ENCODE measurements around the gene COL9A2.
A peak's percentile ranks its signal among the peaks of the same experiment; 100 is the strongest.

Gene COL9A2

DNA sequence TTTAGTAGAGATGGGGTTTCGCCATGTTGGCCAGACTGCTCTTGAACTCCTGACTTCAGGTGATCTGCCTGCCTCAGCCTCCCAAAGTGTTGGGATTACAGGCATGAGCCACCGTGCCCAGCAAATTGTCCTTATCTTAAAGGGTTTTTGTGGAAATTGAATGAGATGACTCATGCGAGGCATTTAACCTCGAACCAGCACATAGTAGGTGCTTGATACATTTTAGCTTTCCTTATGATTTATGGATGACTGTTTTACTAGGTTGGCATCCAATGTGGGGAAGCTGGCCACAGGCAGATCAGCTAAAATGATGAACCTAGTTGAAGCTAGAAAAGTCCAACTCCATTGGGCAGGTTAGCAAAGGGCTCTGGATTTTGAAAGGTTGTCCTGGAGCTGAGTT, 1.4 kb upstream of the COL9A2 start:
- no peak for DNase-seq (ENCODE audit: low spot score)

- no peak for DNase-seq (ENCODE audit: low spot score)
Measured at GRCh38 chr1:40317394-40318074, 448 bp upstream of the COL9A2 start.

DNA sequence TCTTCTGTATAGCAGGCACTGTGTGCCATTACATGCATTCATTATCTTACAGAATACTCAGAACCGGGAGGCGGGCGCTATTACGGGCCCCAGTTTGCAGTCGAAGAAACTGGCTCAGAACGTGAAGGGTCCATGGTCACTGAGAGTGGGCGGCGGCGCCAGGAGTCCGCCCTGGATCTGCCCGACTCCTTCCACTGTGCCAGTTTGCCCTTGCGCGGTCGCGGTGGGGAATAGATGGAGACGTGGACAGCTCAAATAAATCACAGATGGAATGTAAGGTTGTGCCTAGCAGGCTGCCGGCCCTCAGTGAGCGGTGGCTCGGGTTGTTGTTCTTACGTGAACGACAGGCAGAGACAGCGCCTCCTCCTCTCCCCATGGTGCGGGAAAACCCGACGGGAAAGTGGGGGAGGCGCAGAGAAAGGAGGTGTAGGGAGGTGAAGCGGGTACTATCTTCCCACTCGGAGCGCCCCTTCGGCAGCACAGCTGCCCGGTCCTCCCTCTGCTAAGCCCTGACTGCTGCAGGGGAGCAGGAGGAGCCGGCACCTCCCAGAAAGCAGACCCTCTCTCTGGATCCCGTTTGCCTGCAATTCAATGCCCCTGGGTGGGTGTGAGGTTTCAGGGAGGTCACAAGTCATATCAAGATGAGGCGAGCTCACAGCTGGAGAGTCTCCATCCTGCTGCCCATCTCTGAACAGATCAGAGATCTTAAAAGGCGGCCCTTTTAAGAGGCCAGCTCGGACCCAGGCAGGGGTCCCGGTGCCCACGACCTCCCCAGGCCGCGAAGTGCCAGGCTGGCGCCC, 1.1 kb downstream of the COL9A2 start:
- DNase-seq (ENCODE audit: low spot score) = peak; percentile 13

DNA sequence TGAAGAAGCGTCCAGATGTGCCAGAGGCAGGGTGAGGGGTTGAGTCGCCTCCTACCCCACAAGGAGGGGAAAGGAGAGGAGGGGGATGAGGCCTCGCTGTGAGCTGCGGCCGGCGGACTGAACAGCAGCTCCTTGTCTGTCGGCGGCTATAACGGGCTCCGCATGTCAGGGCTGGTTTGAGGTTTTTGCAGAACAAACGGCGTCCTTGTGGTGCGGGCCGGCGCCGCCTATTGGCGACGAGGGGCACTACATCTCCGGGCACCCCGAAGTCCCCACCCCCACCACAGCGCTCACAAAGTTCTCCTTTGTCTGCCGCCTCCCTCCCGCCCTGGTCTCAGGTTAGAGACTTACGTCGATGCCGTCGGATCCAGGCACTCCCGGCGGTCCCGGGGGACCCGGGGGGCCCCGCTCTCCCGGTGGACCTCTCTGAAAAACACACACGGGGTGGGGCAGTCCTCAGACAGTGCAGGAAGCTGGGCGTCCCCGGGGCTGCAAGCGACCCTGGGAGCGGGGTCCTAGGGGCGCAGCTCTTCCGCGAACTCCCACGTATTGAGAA, 1.8 kb downstream of the COL9A2 start:
- peak; percentile 81 for DNase-seq (ENCODE audit: low spot score)

DNA sequence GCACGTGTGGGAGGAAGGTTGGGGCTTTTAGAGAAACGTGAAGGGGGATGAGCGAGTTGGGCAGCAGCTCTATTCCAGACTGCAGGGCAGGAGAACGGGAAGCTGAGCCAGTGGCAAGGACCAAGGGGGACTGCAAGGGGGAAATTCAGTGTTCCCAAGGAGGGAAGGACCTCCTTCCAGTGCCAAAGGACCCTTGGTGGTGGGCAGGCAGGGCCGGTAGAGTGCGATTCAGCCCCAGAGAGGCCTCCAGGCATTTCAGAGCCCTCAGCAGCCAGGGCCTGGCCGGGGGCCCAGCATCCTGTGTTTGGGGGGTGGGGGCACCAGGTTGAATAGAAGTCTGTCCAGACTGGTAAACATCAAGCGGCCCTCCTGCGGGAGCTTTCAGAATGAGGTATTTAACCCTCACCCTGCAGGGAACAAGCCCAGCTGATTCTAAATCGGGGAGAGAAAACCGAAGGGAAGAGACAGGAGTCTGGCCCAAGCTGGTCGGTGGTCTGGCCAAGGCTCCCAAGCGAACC, 2.3 kb downstream of the COL9A2 start:
- DNase-seq (ENCODE audit: low spot score) = peak; percentile 4

GRCh38 chr1:40313958-40314720, 2.9 kb downstream of the COL9A2 start:
- no peak for DNase-seq (ENCODE audit: low spot score)

- no peak for DNase-seq (ENCODE audit: low spot score)
Measured at GRCh38 chr1:40313329-40313957, 3.6 kb downstream of the COL9A2 start.

DNA sequence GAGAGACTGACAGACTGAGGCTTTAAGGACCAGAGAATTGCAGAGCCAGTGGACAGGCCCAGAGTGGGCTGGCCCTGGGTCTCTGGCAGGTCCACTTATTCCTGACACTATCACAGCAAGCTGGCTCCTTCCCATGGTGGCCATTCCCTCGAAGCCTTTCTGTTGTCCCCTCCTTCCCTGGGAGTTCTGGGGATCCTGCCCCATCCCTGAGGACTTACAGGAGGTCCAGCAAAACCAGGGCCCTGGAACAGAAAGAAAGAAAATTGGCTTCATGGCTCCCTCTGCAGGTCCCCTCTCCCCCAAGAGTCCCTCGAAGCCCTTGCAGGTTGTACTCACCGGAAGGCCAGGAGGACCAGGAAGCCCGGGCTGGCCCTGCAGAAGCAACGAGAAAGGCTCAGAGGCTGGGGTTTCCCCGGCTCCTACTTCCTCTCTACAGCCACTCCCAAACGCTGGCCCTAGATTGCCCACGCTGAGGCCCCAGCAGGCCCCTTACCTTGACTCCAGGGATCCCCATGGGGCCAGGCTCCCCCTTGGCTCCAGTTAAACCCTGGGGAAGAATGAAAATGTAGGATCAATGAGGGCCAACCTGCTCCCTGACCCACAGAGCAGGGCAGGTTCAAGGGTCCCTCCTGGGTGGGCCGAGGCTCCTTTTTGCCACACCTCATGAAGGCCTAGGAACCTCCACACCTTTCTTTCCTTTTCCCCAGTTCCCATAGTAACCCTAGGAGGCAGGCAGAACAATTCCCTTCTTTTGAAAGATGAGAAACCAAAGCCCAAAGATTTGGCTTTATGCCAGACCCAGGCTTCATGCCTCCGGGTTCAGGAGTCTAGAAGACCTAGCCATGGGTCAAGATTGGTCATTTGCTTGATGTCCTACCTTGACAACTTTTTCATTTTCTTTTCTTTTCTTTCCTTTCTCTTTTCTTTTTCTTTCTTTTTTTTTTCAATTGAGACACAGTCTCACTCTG, 4.6 kb downstream of the COL9A2 start:
- DNase-seq (ENCODE audit: low spot score) = no peak

GRCh38 chr1:40311692-40312091, 5.4 kb downstream of the COL9A2 start:
- no peak for DNase-seq (ENCODE audit: low spot score)

DNA sequence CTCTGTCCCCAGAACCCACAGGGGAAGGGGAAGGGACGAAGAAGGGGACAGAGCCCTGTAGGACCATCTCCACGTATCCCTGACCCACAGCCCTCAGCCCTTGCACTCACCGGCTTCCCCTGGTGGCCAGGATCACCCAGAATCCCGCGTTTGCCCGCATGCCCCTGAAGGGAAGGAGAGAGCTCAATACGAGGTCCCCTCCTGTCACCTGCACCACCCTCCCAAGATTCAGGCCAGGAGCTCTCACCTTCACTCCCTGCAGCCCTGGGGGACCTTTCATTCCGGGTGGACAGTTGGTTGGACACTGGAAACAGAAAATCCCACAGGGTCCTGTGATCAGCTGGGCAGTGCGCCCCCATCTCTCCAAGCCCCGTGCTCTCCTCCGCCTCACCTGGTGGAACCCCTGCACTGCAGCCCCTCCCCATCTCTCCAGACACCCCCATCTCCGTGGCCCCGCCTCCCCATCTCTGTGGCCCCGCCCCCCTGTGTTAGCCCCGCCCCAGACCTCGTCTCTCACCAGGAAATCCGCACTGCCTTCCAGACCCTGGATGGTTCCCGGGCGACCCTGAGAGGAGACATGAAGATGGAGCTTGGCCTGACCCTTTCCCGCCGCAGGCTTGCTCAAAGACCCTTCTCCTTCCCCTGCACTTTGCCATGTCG, 6.0 kb downstream of the COL9A2 start:
- no peak for DNase-seq (ENCODE audit: low spot score)

DNA sequence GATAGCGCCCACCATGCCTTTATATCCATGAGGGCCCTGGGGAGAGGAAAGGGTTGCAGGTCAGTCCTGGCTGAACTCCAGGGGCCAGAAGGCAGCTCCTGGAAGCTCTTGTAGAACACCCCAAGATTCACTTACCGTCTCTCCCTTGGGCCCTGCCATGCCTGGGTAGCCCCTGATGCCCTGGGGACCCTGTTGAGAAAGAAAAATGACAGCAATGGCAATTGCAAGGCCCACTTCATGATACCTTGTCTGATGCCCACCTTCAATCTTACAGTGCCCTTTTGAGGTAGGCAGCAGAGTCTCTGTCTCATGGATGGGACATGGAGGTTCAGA, 7.0 kb downstream of the COL9A2 start:
- DNase-seq (ENCODE audit: low spot score) = no peak

DNA sequence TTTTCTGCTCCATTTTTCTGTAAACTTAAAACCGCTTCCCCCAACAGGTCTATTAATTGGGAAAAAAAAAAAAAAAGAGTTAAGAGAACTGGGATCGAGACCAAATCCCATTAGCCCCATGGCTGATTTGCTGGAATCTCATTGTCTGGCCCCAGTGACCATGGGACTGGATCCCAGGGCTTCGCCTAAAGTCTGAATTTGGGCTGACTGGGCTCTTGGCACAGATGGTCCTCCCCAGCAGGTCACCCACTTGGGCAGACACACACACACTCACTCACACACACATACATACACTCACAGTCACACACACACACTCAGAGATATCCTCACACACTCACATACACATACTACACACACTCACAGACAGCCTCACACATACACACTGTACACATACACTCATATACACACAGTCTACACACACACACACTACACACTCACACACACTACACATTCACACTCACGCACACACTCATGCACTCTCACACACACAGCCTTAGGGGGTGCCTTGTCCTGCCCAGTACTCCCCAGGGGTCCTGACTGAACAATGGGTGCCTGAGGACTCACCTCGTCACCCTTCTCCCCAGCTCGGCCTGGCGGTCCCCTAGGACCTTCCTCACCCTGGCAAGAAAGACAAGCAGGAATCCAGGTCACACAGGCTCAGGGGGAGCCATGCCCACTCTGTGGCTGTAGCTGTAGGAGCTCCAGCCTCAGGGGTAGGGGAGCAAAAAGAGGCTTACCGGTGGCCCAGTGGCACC, 7.5 kb downstream of the COL9A2 start:
- DNase-seq (ENCODE audit: low spot score) = no peak

DNA sequence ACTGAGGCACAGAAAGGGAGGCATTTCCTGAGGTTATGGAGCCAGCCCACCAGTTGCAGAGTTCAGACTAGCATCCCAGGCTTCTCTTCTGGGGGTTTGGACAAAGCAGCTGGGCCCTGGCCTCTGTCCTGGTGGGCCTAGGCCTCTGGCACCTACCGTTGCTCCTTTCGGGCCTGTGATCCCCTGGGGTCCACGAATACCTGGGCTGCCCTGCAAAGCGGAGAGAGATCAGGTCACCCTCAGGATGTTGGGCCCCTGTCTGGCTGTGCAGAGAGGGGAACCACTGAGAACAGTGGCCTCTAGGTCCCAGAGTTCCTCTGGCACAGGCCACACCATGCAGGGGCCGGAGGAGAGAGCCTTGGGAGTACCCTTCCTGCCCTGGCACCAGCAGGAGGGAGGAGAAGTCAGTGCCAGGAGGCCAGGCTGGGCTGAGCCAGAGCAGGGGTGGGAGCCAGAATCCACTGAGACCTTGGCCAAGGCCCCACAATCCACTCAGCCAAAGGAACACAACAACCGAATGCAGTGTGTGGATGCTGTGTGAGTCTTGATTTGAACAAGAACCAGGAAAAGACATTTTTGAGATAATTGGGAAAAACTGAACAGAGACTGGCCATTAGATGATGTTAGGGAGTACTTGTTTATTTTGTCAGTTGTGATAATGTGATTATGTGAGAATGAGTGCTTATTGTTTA, 8.9 kb downstream of the COL9A2 start:
- no peak for DNase-seq (ENCODE audit: low spot score)

GRCh38 chr1:40307186-40307585, 9.9 kb downstream of the COL9A2 start:
- no peak for DNase-seq (ENCODE audit: low spot score)

DNA sequence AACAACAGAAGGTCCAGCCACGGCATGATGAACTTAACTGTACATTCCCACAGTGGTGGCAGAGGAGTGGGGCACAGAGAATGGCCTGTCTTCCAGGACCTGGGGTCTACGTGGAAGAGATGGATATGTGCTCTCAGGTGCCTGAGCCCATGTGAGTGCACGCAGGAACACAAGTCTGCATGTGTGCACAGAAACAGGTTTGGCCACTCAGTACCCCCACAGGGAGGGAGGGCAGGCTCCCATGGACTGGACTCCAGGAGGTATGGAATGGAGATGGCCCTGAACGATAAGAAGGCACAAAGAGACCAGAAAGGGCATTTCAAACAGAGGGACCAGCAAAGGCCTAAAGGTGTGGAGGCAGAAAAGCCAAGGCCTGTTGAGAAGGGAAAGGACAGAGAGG, 10.8 kb downstream of the COL9A2 start:
- no peak for DNase-seq (ENCODE audit: low spot score)

GRCh38 chr1:40305871-40306270, 11.2 kb downstream of the COL9A2 start:
- no peak for DNase-seq (ENCODE audit: low spot score)

- DNase-seq (ENCODE audit: low spot score) = no peak
Measured at GRCh38 chr1:40305451-40305850, 11.6 kb downstream of the COL9A2 start.

- no peak for DNase-seq (ENCODE audit: low spot score)
Measured at GRCh38 chr1:40303790-40304189, 13.3 kb downstream of the COL9A2 start.
